ENCODE results near the gene ITPR1. TPM values are rescaled to one million over a fixed set of nuclear protein-coding genes. Genes with fewer than 3 reads are reported as not detected.

ITPR1 gene
- total and polyA plus RNA-seq, 10 of the 15 experiments (the other 5 are each of a cell fraction or from before 2014, with no cell fraction given) = 12.2 to 239 (median 28.4) TPM

- BruUV-seq (replicated peaks) = no TSS peak
- intact Hi-C loops (cut with micrococcal nuclease; ENCODE audit: unreplicated experiment) (no loop called here), in situ Hi-C loops (cut with MboI) (no loop called here)
- ChIA-PET SMC1A (ENCODE audit: uncharacterized antibody, unreplicated experiment) (interaction anchor here (0.8 to 1.3 kb wide), 3 partner anchors 9 to 182 kb away, joined by 3 read pairs; no protein-coding TSS in a partner anchor), RAD21 (ENCODE audit: unreplicated experiment) (no interaction called here), CTCF (no interaction called here), POLR2A (no interaction called here)
- WGBS (ENCODE audit: insufficient coverage, insufficient replicate concordance, low lambda C conversion rate, missing lambda C conversion rate) = 98% methylated on average over 4 of the region's 4 CpGs
- H4K20me1 ChIP-seq (ENCODE audit: control insufficient read depth, insufficient read depth) = peaks cover 3% of the 10 kb centered on the region
- H3K4me1 ChIP-seq (ENCODE audit: control insufficient read depth, insufficient read depth, low read length) = no peaks in the 10 kb centered on the region
- no peak for TF ChIP-seq SUZ12 (IDR thresholded peaks at IDR 0.05; ENCODE audit: unreplicated experiment)
- no peak overlapping the region for H3K4me3 ChIP-seq
- H3K4me2 ChIP-seq (ENCODE audit: control insufficient read depth, insufficient read depth) = no peak overlapping the region
- no peaks in the 10 kb centered on the region; the same call in 2 of the 3 replicates for H3K9me3 ChIP-seq (replicated peaks; ENCODE audit: control insufficient read depth, insufficient read depth, low read length)
- no peak for DNase-seq (ENCODE audit: low read depth, low spot score)
- no peaks in the 10 kb centered on the region for H3K79me2 ChIP-seq (ENCODE audit: control insufficient read depth, insufficient read depth, low read length)
- FAIRE-seq = no peak
- no peaks in the 10 kb centered on the region; a peak in 1 of 4 replicates for H3K36me3 ChIP-seq (ENCODE audit: control insufficient read depth in 2 of 2, insufficient read depth in 2 of 2, low read length in 1 of 2)
- no peak for ATAC-seq
- H3K27ac ChIP-seq (ENCODE audit: control insufficient read depth, insufficient read depth) = no peak overlapping the region
- H3K27me3 ChIP-seq (replicated peaks in 1 of 2; ENCODE audit: control insufficient read depth in 2 of 2, insufficient read depth in 2 of 2, low read length in 1 of 2) = no peaks in the 10 kb centered on the region
- no peak overlapping the region for H2AFZ ChIP-seq (ENCODE audit: control insufficient read depth, low read depth, low read length)
- H3K9ac ChIP-seq (ENCODE audit: control insufficient read depth, insufficient read depth, low read length) = no peak overlapping the region
These were observed 106.5 kb downstream of the ITPR1 start for GRCh38 chr3:4599612-4600011.

- RAD21 ChIA-PET (ENCODE audit: unreplicated experiment) = no interaction called here
- Histone ChIP-seq H3K9ac (ENCODE audit: control insufficient read depth, insufficient read depth, low read length) (no peak overlapping the region), H3K79me2 (ENCODE audit: control insufficient read depth, insufficient read depth, low read length) (no peaks in the 10 kb centered on the region), H3K4me1 (ENCODE audit: control insufficient read depth, insufficient read depth, low read length) (no peaks in the 10 kb centered on the region), H3K27me3 (replicated peaks in 1 of 2; ENCODE audit: control insufficient read depth in 2 of 2, insufficient read depth in 2 of 2, low read length in 1 of 2) (no peaks in the 10 kb centered on the region), H3K4me3 (no peak overlapping the region), H3K36me3 (ENCODE audit: control insufficient read depth in 2 of 2, insufficient read depth in 2 of 2, low read length in 1 of 2) (no peaks in the 10 kb centered on the region), H3K27ac (ENCODE audit: control insufficient read depth, insufficient read depth) (no peak overlapping the region), H4K20me1 (ENCODE audit: control insufficient read depth, insufficient read depth) (peaks cover 2% of the 10 kb centered on the region), H3K4me2 (ENCODE audit: control insufficient read depth, insufficient read depth) (no peak overlapping the region), H3K9me3 (replicated peaks; ENCODE audit: control insufficient read depth, insufficient read depth, low read length) (no peaks in the 10 kb centered on the region; the same call in 2 of the 3 replicates), H2AFZ (ENCODE audit: control insufficient read depth, low read depth, low read length) (no peak overlapping the region)
- BruUV-seq (replicated peaks) = no TSS peak
- intact Hi-C loops (cut with micrococcal nuclease; ENCODE audit: unreplicated experiment) (no loop called here), in situ Hi-C loops (cut with MboI) (no loop called here)
- 80% methylated on average over 6 of the region's 6 CpGs for WGBS (ENCODE audit: insufficient coverage, insufficient replicate concordance, low lambda C conversion rate, missing lambda C conversion rate)
- CTCF ChIA-PET = interaction anchor here (1.5 kb wide), 1 partner anchor 13 kb away, joined by 5 read pairs; no protein-coding TSS in a partner anchor
- DNase-seq (ENCODE audit: low read depth, low spot score) = no peak
- TF ChIP-seq ZNF24 (IDR thresholded peaks at IDR 0.05) (no peak), ZZZ3 (IDR thresholded peaks at IDR 0.05; ENCODE audit: control insufficient read depth, insufficient read length, low read depth) (no peak), PAX8 (IDR thresholded peaks at IDR 0.05) (no peak), CREB1 (IDR thresholded peaks at IDR 0.05; ENCODE audit: low read depth) (no peak), HDAC2 (IDR thresholded peaks at IDR 0.05) (no peak), MEF2B (IDR thresholded peaks at IDR 0.05; ENCODE audit: partially characterized antibody, poor library complexity, severe bottlenecking) (no peak), EED (IDR thresholded peaks at IDR 0.05; ENCODE audit: low read depth) (no peak), MEF2A (IDR thresholded peaks at IDR 0.05; ENCODE audit: insufficient read depth, low read depth, low read length) (no peak), CBX5 (IDR thresholded peaks at IDR 0.05; ENCODE audit: low read depth) (no peak), ZNF217 (IDR thresholded peaks at IDR 0.05) (no peak), JUNB (IDR thresholded peaks at IDR 0.05) (no peak)
- no peak for FAIRE-seq
- SMC1A ChIA-PET (ENCODE audit: uncharacterized antibody, unreplicated experiment) = interaction anchor here (0.9 kb wide), 1 partner anchor 40 kb away, joined by 4 read pairs; no protein-coding TSS in a partner anchor
- POLR2A ChIA-PET = no interaction called here
- no peak for ATAC-seq
These were observed 107.3 kb downstream of the ITPR1 start for GRCh38 chr3:4600493-4600892.

Measured in GM12878 (cell line).